ENCODE data around the gene METTL25B.

DNA sequence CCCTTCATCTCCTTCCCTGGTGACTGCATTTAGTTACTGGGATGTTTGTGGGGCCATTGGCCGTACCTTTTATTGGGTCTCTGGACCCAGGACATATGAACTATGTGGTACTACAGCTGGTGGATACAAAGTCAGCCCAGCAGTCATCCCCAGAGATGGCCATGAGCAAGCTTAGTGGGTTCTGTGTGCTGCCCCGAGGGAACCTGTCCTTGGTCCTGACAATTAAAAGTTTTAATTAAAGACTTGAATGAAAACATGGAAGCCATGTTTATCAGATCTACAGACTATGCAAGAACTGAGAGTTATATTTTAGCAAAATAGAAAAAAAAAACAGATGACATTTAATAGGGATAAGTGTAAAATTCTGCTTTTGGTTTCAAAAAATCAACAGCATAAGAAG is 48.2 kb upstream of the METTL25B start:
- no peak for TF ChIP-seq CTCF (IDR thresholded peaks at IDR 0.05; ENCODE audit: insufficient read depth, low read length, poor library complexity, severe bottlenecking)
- no peak for TF ChIP-seq EZH2phosphoT487 (conservative IDR thresholded peaks at IDR 0.05; ENCODE audit: low read length)

All from SU-DHL-6 (cell line).